Gastroesophageal sphincter (tissue), 4 donors: ENCODE measurements around the gene KCTD14. TPM values are rescaled to one million over a fixed set of nuclear protein-coding genes. Genes with fewer than 3 reads are reported as not detected.

Experiments
- ATAC-seq: fragments of 150-250 bp; one replicate; pipeline ENCODE4 v1.9.1; 2016; ENCODE audit warnings: mild to moderate bottlenecking, moderate library complexity
- H3K27ac ChIP-seq, 4 donors: fragments of 200-600 bp; sonication (generic) in 3 of 4; 1 replicate in 3 of 4; 2 replicates in 1 of 4; pipeline ENCODE4 v1.5.1; 2016 to 2019
- H3K27me3 ChIP-seq: fragments of 200-600 bp; sonication (generic); one replicate; pipeline ENCODE4 v1.5.1; 2019
- H3K36me3 ChIP-seq, 2 donors: fragments of 200-600 bp; sonication (generic); one replicate each; pipeline ENCODE4 v1.5.1; 2019; ENCODE audit warnings: control low read depth in 1 of 2
- H3K4me1 ChIP-seq, 3 donors: fragments of 200-600 bp; sonication (generic); 1 replicate in 2 of 3; 2 replicates in 1 of 3; pipeline ENCODE4 v1.5.1; 2016 to 2019; ENCODE audit warnings: control low read depth in 2 of 3
- H3K4me3 ChIP-seq, 2 donors: fragments of 200-600 bp; sonication (generic); one replicate each; pipeline ENCODE4 v1.5.1; 2019; ENCODE audit warnings: mild to moderate bottlenecking in 1 of 2, moderate library complexity in 1 of 2
- H3K9me3 ChIP-seq, 3 donors: fragments of 200-600 bp; sonication (generic); one replicate each; pipeline ENCODE4 v1.5.1; 2017 to 2019; ENCODE audit warnings: control low read depth in 2 of 3
- CTCF ChIP-seq, 4 experiments: fragments of 200-600 bp in 2 of 4; fragments of 450-650 bp in 2 of 4; sonication (generic) in 1 of 4; IDR thresholded peaks; one replicate each; pipeline ENCODE4 v1.5.1; 2017 to 2019; ENCODE audit warnings: antibody characterized with exemption in 4 of 4, mild to moderate bottlenecking in 2 of 4, moderate library complexity in 2 of 4
- EP300 ChIP-seq: sonication (generic); formaldehyde crosslinking; IDR thresholded peaks from one replicate; pipeline ENCODE4 v1.6.1; 2017; ENCODE audit warnings: antibody characterized with exemption, mild to moderate bottlenecking
- POLR2A ChIP-seq, 2 donors: fragments of 450-650 bp; IDR thresholded peaks; one replicate each; pipeline ENCODE4 v1.6.1; 2017; ENCODE audit warnings: antibody characterized with exemption in 2 of 2, mild to moderate bottlenecking in 2 of 2, moderate library complexity in 1 of 2
- POLR2AphosphoS5 ChIP-seq: sonication (generic); formaldehyde crosslinking; IDR thresholded peaks from one replicate; pipeline ENCODE4 v1.6.1; 2017; ENCODE audit warnings: antibody characterized with exemption
- WGBS, 2 donors: methylation state at CpG; one replicate each; pipeline ENCODE4 v1.1.5; 2018; ENCODE audit warnings: low coverage in 1 of 2; 5-methylcytosine and 5-hydroxymethylcytosine counted together
- total RNA-seq, 4 donors: library from RNA; depleted of rRNA; stranded (reverse); fragments of >200 nt; gene quantifications; one replicate each; pipeline ENCODE4 v1.1.0, GENCODE V29; 2016

Gene KCTD14
- total RNA-seq, 4 donors from 2014 or later = 0.58 to 2.3 (median 1.4) TPM

GRCh38 chr11:78009062-78009461, 14.0 kb downstream of the KCTD14 start:
- 100% methylated on average over 2 of the region's 2 CpGs; no CpG with 5 or more reads in 1 of the 2 donors for WGBS, 2 donors
- no peak for TF ChIP-seq POLR2A (IDR thresholded peaks at IDR 0.05)
- no peak for TF ChIP-seq EP300
- TF ChIP-seq POLR2AphosphoS5 = no peak
- TF ChIP-seq CTCF (IDR thresholded peaks at IDR 0.05) = no peak
- no peaks in the 10 kb centered on the region for H3K9me3 ChIP-seq

GRCh38 chr11:78000193-78000592, 22.9 kb downstream of the KCTD14 start:
- Histone ChIP-seq H3K9me3 (no peaks in the 10 kb centered on the region), H3K36me3 (no peaks in the 10 kb centered on the region), H3K4me3 (no peak overlapping the region), H3K27ac (no peak overlapping the region), H3K27me3 (no peaks in the 10 kb centered on the region), H3K4me1 (peaks cover 0 to 4% (median 0%) of the 10 kb centered on the region in 3 donors)
- peak; percentile 34 for ATAC-seq
- TF ChIP-seq POLR2AphosphoS5 = no peak
- TF ChIP-seq POLR2A (IDR thresholded peaks at IDR 0.05) = no peak
- no peak for TF ChIP-seq EP300
- TF ChIP-seq CTCF (IDR thresholded peaks at IDR 0.05) = peak; percentile 20 to 57 (median 40)
- 0% methylated on average over 1 of the region's 1 CpG for WGBS, 2 donors

More at GRCh38 chr11:78009062-78009461, 14.0 kb downstream of the KCTD14 start:
- Histone ChIP-seq H3K36me3 (no peaks in the 10 kb centered on the region), H3K27me3 (no peaks in the 10 kb centered on the region), H3K4me1 (no peaks in the 10 kb centered on the region), H3K4me3 (no peak overlapping the region), H3K27ac (no peak overlapping the region)
- no peak for ATAC-seq

GRCh38 chr11:77999446-78000030, 23.5 kb downstream of the KCTD14 start:
- no peak for TF ChIP-seq EP300
- TF ChIP-seq CTCF (IDR thresholded peaks at IDR 0.05) = no peak
- TF ChIP-seq POLR2A (IDR thresholded peaks at IDR 0.05) = no peak
- WGBS, 2 donors = 100% methylated on average over 1 of the region's 1 CpG; no CpG with 5 or more reads in 1 of the 2 donors
- Histone ChIP-seq H3K27me3 (no peaks in the 10 kb centered on the region), H3K36me3 (no peaks in the 10 kb centered on the region), H3K9me3 (no peaks in the 10 kb centered on the region), H3K4me1 (peaks cover 0 to 7% (median 0%) of the 10 kb centered on the region in 3 donors), H3K27ac (no peak overlapping the region), H3K4me3 (no peak overlapping the region)
- no peak for ATAC-seq

GRCh38 chr11:77994434-77995362, 28.4 kb downstream of the KCTD14 start, which contains the start of gene INTS4:
INTS4 (minus strand) TSS chr11:77994668; CDS start chr11:77994643, 25 bp downstream.
- H3K36me3 ChIP-seq = peaks cover 0 to 16% of the 10 kb centered on the region in 2 donors
- H3K4me3 ChIP-seq = peak within 1 kb of the TSS; percentile 55 to 70
- TF ChIP-seq POLR2AphosphoS5 (peak; percentile 81), POLR2A (IDR thresholded peaks at IDR 0.05) (peak in 1 of 2 donors; percentile 25), CTCF (IDR thresholded peaks at IDR 0.05) (peak in 1 of 4 experiments; percentile 6), EP300 (no peak)
- H3K9me3 ChIP-seq = no peaks in the 10 kb centered on the region
- peak within 1 kb of the TSS; percentile 83 to 90 (median 84) for H3K27ac ChIP-seq
- WGBS, 2 donors = 1 to 2% methylated on average over 13 to 23 of the region's 47 CpGs
- ATAC-seq = peak; percentile 99
- peaks cover 0 to 28% (median 5%) of the 10 kb centered on the region in 3 donors for H3K4me1 ChIP-seq
- H3K27me3 ChIP-seq = no peaks in the 10 kb centered on the region
